Tibial nerve (tissue), 4 donors: Measurements from ENCODE around the gene FBN3. TPM values are rescaled to one million over a fixed set of nuclear protein-coding genes. Genes with fewer than 3 reads are reported as not detected.

Source experiments
- DNase-seq, 2 donors: peaks; one replicate each; pipeline ENCODE4 v3.0.0-alpha.2; 2019; ENCODE audit warnings: low spot score in 2 of 2
- H3K27ac ChIP-seq, 4 donors: fragments of 200-600 bp; sonication (generic) in 3 of 4; one replicate each; pipeline ENCODE4 v1.5.1; 2017 to 2019; ENCODE audit warnings: mild to moderate bottlenecking in 1 of 4
- H3K27me3 ChIP-seq, 2 donors: fragments of 200-600 bp; sonication (generic) in 1 of 2; one replicate each; pipeline versions ENCODE4 v1.5.1 to v1.6.0; 2017 to 2019
- H3K36me3 ChIP-seq, 3 donors: fragments of 200-600 bp; sonication (generic); one replicate each; pipeline ENCODE4 v1.5.1; 2018 to 2019
- H3K4me1 ChIP-seq, 4 donors: fragments of 200-600 bp; sonication (generic) in 3 of 4; one replicate each; pipeline ENCODE4 v1.5.1; 2017 to 2019
- H3K4me3 ChIP-seq, 4 donors: fragments of 200-600 bp; sonication (generic) in 3 of 4; one replicate each; pipeline ENCODE4 v1.5.1; 2017 to 2019; ENCODE audit warnings: mild to moderate bottlenecking in 1 of 4, moderate library complexity in 1 of 4
- H3K9me3 ChIP-seq, 4 donors: fragments of 200-600 bp; sonication (generic) in 3 of 4; one replicate each; pipeline ENCODE4 v1.5.1; 2017 to 2019
- EP300 ChIP-seq, 2 donors: sonication (generic); formaldehyde crosslinking; IDR thresholded peaks; one replicate each; pipeline ENCODE4 v1.6.1; 2017; ENCODE audit warnings: antibody characterized with exemption in 2 of 2, mild to moderate bottlenecking in 1 of 2
- POLR2A ChIP-seq, 2 donors: fragments of 450-650 bp; IDR thresholded peaks; one replicate each; pipeline ENCODE4 v1.6.1; 2017; ENCODE audit warnings: antibody characterized with exemption in 2 of 2, mild to moderate bottlenecking in 2 of 2, moderate library complexity in 2 of 2
- WGBS, 2 donors: methylation state at CpG; one replicate each; pipeline ENCODE4 v1.1.5; 2018; 5-methylcytosine and 5-hydroxymethylcytosine counted together
- total RNA-seq, 4 donors: library from RNA; depleted of rRNA; stranded (reverse); fragments of >200 nt; gene quantifications; one replicate each; pipeline ENCODE4 v1.1.0, GENCODE V29; 2016
- TF ChIP-seq, protein P1 (sequence below), 5 experiments: fragments of 200-600 bp in 3 of 5; fragments of 450-650 bp in 2 of 5; sonication (generic) in 3 of 5; IDR thresholded peaks; one replicate each; pipeline ENCODE4 v1.5.1; 2016 to 2019; ENCODE audit warnings: antibody characterized with exemption in 5 of 5, mild to moderate bottlenecking in 3 of 5, moderate library complexity in 2 of 5

FBN3 gene
- total RNA-seq, 4 donors from 2014 or later: 0.20 to 2.5 TPM; not detected in 2

- Histone ChIP-seq H3K9me3 (no peaks in the 10 kb centered on the region), H3K4me1 (peaks cover 0 to 20% (median 10%) of the 10 kb centered on the region in 4 donors), H3K27me3 (peaks cover 0 to 41% of the 10 kb centered on the region in 2 donors), H3K27ac (no peak overlapping the region), H3K4me3 (peak overlapping the region in 2 of 4 donors; percentile 6 to 36), H3K36me3 (no peaks in the 10 kb centered on the region)
- 8 to 13% methylated on average over 23 to 35 of the region's 50 CpGs for WGBS, 2 donors
- no peak for TF ChIP-seq EP300 (IDR thresholded peaks at IDR 0.05)
- no peak for TF ChIP-seq POLR2A (IDR thresholded peaks at IDR 0.05)
- TF ChIP-seq, protein P1, sequence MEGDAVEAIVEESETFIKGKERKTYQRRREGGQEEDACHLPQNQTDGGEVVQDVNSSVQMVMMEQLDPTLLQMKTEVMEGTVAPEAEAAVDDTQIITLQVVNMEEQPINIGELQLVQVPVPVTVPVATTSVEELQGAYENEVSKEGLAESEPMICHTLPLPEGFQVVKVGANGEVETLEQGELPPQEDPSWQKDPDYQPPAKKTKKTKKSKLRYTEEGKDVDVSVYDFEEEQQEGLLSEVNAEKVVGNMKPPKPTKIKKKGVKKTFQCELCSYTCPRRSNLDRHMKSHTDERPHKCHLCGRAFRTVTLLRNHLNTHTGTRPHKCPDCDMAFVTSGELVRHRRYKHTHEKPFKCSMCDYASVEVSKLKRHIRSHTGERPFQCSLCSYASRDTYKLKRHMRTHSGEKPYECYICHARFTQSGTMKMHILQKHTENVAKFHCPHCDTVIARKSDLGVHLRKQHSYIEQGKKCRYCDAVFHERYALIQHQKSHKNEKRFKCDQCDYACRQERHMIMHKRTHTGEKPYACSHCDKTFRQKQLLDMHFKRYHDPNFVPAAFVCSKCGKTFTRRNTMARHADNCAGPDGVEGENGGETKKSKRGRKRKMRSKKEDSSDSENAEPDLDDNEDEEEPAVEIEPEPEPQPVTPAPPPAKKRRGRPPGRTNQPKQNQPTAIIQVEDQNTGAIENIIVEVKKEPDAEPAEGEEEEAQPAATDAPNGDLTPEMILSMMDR (IDR thresholded peaks at IDR 0.05): no peak
- no peak for DNase-seq
Measured at GRCh38 chr19:8148410-8149260, 757 bp downstream of the FBN3 start.

DNA sequence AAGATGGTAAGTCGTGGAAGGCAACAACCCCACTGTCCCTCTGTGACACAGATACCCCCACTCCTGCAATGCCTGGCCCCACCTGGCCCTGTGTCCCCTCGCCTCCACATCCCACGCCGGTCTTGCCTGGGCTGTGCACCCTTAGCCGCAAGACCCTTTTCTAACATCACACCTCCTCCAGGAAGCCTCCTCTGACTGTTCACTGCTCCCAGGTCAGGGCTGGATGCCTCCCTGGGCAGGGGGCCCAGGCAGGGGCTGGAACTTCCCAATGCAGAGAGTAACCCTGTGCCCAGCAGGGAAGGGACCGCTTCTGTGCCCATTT lies 1.3 kb downstream of the FBN3 start:
- no peaks in the 10 kb centered on the region for H3K36me3 ChIP-seq
- peaks cover 0 to 24% (median 10%) of the 10 kb centered on the region in 4 donors for H3K4me1 ChIP-seq
- TF ChIP-seq POLR2A (IDR thresholded peaks at IDR 0.05) (no peak), EP300 (IDR thresholded peaks at IDR 0.05) (no peak)
- TF ChIP-seq, protein P1 (IDR thresholded peaks at IDR 0.05): no peak
- 78 to 88% methylated on average over 6 of the region's 6 CpGs for WGBS, 2 donors
- no peak overlapping the region for H3K27ac ChIP-seq
- peaks cover 0 to 41% of the 10 kb centered on the region in 2 donors for H3K27me3 ChIP-seq
- no peak for DNase-seq
- H3K9me3 ChIP-seq: no peaks in the 10 kb centered on the region
- no peak overlapping the region for H3K4me3 ChIP-seq

- no peak for DNase-seq
- 36 to 45% methylated on average over 7 of the region's 7 CpGs for WGBS, 2 donors
- H3K4me1 ChIP-seq: peaks cover 0 to 29% (median 10%) of the 10 kb centered on the region in 4 donors
- H3K36me3 ChIP-seq: no peaks in the 10 kb centered on the region
- TF ChIP-seq, protein P1 (IDR thresholded peaks at IDR 0.05): no peak
- no peak for TF ChIP-seq POLR2A (IDR thresholded peaks at IDR 0.05)
- TF ChIP-seq EP300 (IDR thresholded peaks at IDR 0.05): no peak
- no peak overlapping the region for H3K27ac ChIP-seq
- no peaks in the 10 kb centered on the region for H3K9me3 ChIP-seq
- peaks cover 0 to 41% of the 10 kb centered on the region in 2 donors for H3K27me3 ChIP-seq
- H3K4me3 ChIP-seq: no peak overlapping the region
Measured at GRCh38 chr19:8147582-8147978, 1.8 kb downstream of the FBN3 start.

- WGBS, 2 donors: 46 to 60% methylated on average over 18 to 26 of the region's 27 CpGs
- H3K36me3 ChIP-seq: no peaks in the 10 kb centered on the region
- H3K4me1 ChIP-seq: peaks cover 0 to 31% (median 10%) of the 10 kb centered on the region in 4 donors
- peaks cover 0 to 41% of the 10 kb centered on the region in 2 donors for H3K27me3 ChIP-seq
- no peak overlapping the region for H3K4me3 ChIP-seq
- no peak for DNase-seq
- no peaks in the 10 kb centered on the region for H3K9me3 ChIP-seq
- TF ChIP-seq, protein P1 (IDR thresholded peaks at IDR 0.05): no peak
- no peak for TF ChIP-seq POLR2A (IDR thresholded peaks at IDR 0.05)
- TF ChIP-seq EP300 (IDR thresholded peaks at IDR 0.05): no peak
- H3K27ac ChIP-seq: no peak overlapping the region
Measured at GRCh38 chr19:8146877-8147581, 2.4 kb downstream of the FBN3 start.
